DLD1 (cell line): ENCODE measurements around the gene UBE2F.

Source experiments
- in situ Hi-C: cut with HindIII; loops from 2 replicates; pipeline ENCODE4 v1.10.0; 2017; ENCODE audit warnings: low sequenced_read_pairs

UBE2F gene, protein sequence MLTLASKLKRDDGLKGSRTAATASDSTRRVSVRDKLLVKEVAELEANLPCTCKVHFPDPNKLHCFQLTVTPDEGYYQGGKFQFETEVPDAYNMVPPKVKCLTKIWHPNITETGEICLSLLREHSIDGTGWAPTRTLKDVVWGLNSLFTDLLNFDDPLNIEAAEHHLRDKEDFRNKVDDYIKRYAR

DNA sequence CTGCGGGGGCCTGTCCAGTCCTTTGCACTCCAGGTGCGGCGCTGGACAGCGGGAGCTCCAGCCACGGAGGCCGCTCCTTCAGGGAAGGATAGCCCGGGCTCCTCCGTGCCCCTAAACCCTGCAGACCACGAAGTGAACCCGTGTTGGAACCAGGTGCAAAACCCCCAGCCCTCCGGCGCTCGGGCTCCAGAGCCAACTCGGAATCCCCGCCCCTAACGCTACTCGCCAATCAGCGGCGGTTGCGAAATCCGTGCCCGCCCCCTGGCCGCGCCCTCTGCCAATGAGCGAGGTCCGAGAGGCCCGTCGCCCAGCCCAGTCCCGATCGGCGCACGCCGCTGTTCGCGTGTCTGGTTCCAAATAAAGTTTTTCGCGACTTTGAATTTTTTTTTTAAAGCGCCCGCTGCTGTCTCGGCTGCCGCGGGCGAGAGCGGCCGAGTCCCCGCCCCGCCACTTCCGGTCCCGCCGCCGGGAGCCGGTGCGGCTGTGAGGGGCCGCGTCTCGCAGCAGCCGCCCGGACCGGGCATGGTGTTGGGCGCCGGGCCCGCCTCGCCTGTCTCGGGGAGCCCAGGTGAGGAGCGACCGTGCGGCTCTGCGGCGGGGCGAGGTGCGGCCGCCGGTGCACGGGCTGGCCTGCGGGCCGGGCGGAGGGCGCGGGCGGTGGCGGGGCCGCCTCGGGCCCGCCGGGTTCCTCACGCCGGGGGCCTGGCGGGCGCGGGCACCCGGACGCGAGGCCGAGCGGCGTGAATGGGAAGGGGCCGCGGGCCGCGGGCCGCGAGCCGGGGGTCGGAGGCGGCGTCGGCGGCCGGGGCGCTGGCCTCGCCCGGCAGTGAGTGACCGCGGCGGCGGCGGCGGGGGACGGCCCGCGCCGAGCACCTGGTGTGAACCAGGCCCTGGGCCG, at the start of gene UBE2F:
TSS of gene UBE2F (plus strand) at position 450 of the 898 bp plus-strand sequence. CDS start 6,094 bp downstream, outside the sequence.
- in situ Hi-C loops, result no loop called here

DNA sequence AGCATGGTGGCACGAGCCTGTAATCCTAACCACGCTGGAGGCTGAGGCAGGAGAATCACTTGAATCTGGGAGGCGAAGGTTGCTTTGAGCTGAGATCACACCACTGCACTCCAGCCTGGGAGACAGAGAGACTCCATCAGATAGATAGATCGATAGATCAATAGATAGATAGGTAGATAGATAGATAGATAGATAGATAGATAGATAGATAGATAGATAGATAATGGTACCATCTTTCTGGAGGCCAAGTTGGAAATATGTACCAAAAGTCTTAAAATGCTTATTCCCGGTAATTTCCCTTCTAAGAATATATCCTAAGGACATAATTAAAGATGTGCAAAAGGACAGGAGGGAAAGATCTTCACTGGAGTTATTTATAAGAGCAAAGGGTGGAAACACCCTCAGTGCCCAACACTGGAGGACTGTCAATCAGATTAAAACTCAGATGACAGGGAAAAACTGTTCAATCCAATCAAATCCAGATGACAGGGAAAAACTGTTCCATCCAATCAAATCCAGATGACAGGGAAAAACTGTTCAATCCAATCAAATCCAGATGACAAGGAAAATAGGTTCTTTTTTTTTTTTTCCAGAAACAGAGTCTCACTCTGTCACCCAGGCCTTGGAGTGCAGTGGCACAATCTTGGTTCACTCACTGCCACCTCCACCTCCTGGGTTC, 49.0 kb upstream of the UBE2F start:
- in situ Hi-C loops, result no loop called here

DNA sequence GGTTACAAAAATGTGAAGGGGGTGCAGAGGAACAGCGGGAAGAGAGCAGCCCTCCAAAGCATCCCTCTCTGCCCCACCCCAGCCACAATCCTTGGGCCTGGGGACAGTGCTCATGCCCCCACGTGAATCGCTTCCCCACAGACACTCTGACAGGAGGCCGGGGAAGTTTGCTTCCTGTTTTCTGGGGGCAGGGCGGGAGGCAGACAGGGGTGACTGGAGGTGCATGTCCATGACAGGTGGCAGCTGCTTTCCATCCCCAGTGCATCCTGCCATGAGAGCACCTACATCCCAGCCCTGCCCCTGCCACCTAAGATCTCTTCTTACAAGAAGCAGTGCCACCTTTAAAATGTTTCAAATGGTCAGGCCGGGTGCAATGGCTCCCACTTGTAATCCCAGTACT, 47.2 kb upstream of the UBE2F start:
- in situ Hi-C loops, result no loop called here

DNA sequence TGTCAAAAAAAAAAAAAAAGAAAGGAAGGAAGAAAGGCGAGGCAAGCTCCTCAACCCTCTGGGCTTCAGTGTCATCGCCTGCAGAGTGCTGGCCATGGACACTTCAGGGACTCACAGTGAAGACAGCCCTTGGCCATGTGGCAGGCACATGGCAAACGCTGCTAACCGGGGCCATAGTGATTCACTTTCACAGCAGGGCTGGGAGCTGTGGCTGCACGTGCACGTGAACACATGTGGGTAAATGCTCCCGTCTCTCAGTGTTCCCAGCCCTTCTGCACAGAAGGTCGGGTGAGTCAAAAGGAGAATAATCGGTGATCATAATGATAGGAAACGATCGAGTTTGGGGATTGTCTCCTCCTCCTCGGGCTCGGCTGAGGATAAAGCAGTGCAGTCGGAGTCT, 46.1 kb upstream of the UBE2F start:
- in situ Hi-C loops, result no loop called here

DNA sequence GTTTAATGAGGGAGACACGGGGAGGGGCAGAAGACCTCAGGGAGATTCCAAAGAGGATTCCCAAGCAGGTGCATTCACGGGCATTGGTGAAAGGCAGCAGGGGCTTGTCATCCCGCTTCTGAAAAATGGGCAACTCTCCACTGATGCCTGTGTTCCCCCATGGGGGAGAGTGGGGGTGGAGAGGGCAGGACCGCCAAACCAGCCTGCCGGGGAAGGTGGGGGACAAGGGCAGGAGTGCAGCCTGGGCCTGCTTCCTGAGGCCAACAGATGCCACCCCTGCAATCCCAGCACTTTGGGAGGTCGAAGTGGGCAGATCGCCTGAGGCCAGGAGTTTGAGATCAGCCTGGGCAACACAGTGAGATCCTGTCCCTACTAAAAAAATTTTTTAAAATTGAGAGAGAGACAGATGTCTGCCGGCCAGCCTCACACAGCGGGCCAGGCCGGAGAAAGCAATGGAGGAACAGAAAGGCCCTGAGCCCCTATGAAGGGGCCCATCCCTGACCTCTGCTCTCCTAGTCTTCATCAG, 44.8 kb upstream of the UBE2F start:
- in situ Hi-C loops, result no loop called here

DNA sequence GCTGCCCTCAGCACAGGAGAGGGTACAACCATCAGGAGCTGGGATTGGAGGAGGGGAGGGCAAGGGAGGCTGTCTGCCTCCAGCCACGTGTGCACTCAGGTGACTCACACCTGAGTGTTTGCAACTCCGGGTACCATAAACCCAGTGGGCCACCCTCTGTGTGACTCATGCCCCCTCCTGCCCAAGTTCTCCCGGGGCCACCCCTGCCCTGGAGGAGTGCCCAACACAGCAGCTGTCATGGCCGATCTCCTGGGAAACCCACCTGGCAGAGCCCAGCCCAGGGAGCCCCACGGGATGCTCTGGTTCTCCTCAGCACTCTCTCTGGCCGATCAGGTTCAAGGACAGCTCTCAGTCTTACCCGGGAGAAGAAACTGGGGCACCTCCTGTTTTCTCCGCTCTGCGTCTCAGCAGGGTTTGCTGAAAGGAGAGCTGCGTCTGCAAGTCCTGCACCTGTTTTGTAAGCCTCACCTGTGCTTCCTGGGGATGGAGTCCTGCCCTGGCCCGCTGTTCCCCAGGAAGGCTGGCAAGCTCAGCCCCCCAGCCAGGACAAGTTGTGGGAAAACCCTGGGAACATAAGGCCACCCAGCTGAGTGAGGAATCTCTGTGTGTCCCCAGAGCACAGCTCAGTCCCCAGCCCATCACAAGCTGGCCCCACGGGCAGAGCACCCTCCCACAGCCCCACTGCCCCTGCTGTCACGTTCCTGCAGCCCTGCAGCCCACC, 44.0 kb upstream of the UBE2F start:
- in situ Hi-C loops, result no loop called here

DNA sequence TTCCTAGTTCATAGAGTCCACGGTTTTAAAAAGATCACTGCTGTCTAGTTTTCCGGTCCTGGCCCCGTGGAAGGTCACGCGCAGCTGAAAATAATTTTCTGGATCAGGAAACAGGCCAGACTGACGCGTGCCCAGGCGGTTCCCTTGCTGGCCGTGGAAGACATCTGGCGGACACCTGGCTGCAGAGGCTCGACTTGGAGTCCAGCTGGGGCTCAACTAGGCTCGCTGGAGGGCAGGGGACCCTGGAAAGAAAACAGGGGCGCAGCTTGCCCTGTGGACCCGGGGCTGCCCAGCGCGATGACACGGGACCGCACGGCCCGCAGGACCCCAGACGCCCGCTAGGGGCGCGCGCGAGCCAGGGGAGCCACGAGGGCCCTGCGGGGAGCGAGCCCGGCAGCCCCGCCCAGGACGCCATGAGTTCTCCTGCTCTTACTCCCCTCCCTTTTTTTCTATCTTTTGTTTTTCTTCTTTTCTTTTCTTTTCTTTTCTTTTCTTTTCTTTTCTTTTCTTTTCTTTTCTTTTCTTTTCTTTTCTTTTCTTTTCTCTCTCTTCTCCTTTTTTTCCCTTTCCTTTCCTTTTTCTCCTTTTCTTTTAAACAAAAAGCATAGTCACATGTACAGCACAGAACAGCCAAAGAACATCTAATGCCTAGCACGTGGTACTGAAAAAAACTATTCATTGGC, 43.2 kb upstream of the UBE2F start:
- in situ Hi-C loops, result no loop called here

DNA sequence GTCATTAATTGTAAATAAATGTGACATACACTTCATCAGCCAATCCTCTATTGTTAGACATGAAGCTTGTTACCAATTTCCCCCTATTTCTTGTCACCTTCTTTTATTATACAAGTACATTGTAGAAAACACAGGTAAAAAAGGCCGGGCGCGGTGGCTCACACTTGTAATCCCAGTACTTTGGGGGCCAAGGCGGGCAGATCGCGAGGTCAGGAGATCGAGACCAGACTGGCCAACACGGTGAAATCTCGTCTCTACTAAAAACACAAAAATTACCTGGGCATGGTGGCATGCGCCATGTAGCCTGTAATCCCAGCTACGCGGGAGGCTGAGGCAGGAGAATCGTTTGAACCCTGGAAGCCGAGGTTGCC, 42.7 kb upstream of the UBE2F start:
- in situ Hi-C loops, result no loop called here

DNA sequence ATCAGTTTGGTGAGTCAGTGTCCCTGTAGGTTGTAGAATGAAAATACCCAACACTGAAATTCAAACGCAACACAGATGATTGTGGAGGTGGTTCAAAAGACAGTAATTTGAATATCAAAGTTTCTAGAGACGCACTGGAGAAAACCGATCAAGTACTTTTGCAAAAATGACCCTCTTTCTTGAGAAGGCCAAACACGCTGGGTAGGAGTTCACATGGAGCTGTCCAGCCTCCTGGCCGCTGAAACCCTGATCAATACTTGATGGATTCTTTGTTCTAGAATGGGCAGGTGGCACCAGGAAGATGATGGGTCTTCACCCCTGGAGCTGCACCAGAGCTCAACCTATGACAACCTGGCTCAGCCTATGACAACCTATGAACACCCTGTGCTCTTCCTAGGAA, 39.7 kb upstream of the UBE2F start:
- in situ Hi-C loops, result no loop called here

DNA sequence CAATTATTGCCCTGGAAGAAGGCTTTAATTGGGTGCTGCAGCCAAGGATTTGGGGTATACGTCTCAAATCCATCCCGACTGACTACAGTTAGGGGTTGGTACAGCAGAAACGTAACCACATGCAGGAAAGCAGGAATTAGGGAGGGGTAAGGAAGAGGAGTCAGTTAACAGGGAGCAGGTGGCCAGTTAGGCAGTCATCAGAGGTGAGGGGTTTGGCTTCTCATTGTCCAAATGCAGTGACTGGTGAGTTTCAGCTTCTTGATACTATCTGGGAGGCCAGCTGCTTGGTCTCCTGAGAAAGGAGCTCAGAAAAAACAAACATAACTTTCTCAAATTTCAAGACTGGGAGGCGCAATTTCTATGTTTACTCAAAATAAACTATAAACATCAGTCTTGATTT, 38.8 kb upstream of the UBE2F start:
- in situ Hi-C loops, result no loop called here

DNA sequence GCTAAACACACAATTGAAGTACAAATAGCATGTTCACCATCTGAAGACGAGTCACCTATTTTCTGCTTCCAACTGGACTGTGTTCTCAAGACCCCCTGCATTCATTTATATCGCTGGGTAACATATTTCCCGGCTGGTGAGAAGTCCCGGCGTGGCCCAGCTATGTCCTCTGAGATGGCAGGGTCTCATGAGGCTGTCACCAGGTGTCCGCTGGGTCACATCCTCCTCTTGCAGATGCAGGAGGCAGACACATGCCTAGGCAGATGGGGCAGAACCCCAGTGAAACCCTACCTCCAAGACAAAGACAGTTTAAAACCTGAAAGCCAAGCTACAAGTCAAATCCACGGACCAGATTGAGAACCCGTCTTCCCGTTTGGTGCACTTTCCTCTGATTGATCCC, 36.8 kb upstream of the UBE2F start:
- in situ Hi-C loops, result no loop called here

DNA sequence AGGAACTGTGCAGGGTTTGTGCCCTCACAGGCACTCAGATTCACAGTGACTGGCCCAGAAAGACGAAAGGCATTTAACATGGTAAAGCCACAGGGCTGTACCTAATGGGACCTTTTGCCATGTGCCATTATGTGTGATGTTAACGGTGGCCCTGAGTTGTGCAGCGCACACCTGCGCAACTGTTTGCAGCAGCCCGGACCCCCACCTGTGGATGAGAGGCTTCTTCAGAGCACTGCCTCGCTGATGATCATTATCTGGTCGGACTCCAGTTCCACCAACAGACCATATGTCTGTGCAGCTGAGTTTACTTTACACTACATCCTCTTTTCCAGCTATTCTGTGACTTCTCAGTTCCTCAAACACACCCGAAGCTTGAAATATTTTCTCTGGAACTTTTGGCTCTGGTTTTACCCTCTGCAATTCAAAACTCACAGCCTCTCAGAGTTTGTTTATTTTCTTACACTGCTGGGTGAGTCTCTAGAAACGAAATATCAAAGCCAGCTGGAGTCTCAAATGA, 35.6 kb upstream of the UBE2F start:
- in situ Hi-C loops, result no loop called here

DNA sequence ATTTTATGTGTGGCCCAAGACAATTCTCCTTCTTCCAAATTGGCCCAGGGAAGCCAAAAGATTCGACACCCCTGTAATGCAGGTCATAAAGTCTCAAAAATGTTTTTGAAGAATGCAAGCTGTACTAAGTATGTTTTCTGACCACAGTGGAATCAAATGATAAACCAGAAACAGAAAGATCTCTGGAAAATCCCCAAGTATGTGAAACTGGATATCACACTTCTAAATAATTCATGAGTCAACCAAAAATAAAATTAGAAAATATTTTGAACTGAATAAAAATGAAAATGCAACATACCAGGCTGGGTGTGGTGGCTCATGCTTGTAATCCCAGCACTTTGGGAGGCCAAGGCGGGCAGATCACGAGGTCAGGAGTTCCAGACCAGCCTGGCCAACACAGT, 34.1 kb upstream of the UBE2F start:
- in situ Hi-C loops, result no loop called here

DNA sequence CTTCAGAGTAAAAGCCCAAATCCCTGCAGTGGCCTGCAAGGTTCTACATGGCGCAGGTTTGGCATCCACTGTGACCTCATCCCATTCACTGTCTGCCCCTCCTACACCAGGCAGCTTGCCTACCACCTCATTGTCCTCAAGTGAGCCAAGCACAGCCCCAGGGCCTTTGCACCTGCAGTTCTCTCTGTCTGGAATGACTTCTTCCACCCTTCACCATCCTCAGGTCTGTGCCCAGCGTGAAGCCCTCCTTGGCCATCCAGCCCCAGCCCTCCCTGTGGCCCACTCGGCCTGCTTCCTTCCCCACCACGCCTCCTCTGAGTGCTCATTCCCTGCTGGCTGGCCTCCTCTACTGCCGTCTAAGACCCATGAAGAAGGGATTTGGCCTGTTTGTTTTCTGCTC, 32.6 kb upstream of the UBE2F start:
- in situ Hi-C loops, result no loop called here

DNA sequence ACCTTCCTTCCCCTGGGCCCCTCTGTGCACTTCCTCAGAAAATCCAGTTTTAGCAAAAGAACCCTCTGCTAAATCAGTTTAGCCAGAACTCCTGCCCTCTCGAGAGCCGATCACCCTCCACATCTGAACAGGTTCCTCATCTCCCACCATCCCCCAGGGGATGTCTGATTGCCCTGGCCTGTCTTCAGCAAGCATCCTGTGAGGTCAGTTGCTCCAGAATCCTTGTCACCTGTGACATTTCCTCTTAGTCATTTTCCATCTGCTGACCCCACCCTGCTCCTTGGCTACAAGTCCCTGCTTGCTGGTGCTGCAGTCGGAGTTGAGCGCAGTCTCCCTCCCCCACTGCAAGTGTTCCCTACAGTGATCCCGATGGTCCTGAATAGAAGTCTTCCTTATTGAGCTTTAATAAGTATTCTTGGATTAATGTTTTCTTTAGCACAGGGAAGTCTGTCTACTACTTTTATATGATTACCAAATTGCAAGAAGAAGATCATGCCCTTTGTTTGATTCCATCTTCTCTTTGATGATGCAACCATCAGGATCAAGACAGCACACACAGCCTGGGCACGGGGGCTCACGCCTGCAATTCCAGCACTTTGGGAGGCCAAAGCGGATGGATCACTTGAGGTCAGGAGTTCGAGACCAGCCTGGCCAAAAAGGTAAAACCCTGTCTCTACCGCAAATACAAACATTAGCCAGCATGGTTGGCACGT, 30.9 kb upstream of the UBE2F start:
- in situ Hi-C loops, result no loop called here

DNA sequence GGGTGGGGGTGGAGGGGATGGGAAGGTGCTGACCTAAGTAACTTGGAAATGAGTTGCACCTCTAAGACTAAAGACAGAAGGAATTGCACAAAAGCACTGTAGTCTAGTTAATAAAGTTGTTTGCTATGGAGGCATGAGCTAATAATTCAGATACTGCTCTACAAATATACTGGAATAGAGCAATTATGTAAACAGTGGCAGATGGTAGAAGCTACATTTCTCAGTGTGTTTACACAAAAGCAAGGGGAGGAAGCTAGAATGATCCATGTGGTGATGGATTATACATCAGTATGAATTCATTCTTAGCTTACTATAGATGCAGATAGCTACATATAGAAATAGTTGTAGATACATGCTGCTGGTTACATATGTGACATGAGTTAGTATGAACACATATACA, 27.6 kb upstream of the UBE2F start:
- in situ Hi-C loops, result no loop called here

DNA sequence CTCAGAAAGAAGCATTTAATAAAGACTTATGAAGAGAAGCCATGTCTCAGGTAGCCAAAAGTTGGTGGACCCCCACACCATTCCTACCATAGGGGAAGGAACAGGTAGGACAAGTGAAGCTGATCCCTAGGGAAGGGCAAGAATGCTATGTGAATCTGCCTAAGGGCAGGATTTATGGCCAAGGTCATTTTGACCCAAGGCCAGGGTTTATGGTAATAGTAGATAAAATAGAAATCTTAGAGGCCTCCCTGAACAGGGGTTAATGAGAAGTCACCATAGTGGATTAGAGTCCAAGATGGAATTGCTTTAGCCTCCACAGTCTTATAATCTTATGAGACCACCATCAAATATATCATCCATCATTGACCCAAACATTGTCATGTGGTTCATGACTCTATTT, 26.0 kb upstream of the UBE2F start:
- in situ Hi-C loops, result no loop called here

DNA sequence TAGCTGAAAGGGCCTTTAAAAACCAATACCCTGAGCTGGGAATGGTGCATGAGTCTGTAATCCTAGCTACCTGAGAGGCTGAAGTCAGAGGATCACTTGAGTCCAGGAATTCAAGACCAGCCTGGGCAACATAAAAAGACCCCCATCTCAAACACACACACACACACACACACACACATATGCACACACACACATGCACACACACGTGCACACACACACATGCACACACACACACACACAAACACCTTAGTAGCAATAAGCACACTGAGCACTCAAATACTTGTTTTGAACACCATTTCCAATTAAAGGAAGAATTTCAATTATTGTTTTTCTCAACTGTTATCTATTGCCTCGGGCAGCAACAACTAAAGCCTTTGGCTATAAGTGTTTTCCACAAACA, 25.6 kb upstream of the UBE2F start:
- in situ Hi-C loops, result no loop called here

DNA sequence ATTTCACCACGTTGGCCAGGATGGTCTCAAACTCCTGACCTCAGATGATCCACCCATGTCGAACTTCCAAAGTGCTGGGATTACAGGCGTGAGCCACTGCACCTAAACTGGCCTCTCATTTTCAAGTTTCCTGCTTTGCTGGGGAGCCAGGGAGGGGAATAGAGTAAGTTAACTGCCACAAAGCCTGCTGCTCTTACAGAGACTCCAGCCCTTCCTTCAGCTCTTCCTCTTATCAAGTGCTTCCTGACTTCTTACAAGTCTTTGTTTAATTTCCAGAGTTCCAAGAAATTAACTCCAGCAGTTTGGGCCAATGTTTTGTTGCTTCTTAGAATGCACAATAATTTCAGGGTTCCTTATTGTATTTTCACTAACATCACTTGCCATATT, 24.3 kb upstream of the UBE2F start:
- in situ Hi-C loops, result no loop called here
